Neural crest cell (in vitro differentiated cells): ENCODE results near the gene PCBP3. TPM values are rescaled to one million over a fixed set of nuclear protein-coding genes. Genes with fewer than 3 reads are reported as not detected.

ENCODE experiments used
- DNase-seq: peaks from one replicate; pipeline ENCODE4 v3.0.0; 2021; ENCODE audit warnings: low read depth, mixed read lengths, low spot score
- H3K27ac Mint-ChIP-seq: one replicate; pipeline ENCODE4 v1.8.0; 2021; ENCODE audit warnings: mild to moderate bottlenecking, mixed read lengths; ENCODE audit not compliant: unreplicated experiment
- H3K27me3 Mint-ChIP-seq: 2 replicates; pipeline ENCODE4 v1.8.0; 2021; ENCODE audit warnings: low read depth, mild to moderate bottlenecking, mixed read lengths
- H3K36me3 Mint-ChIP-seq: 2 replicates; pipeline ENCODE4 v1.8.0; 2021; ENCODE audit warnings: low read depth, mild to moderate bottlenecking, mixed read lengths
- H3K4me1 Mint-ChIP-seq: 2 replicates; pipeline ENCODE4 v1.8.0; 2021; ENCODE audit warnings: mixed read lengths
- H3K4me3 Mint-ChIP-seq: one replicate; pipeline ENCODE4 v1.8.0; 2021; ENCODE audit warnings: mild to moderate bottlenecking, mixed read lengths
- H3K9me3 Mint-ChIP-seq: 2 replicates; pipeline ENCODE4 v1.8.0; 2021; ENCODE audit warnings: mixed read lengths
- CTCF ChIP-seq: fragments of 200-600 bp; sonication (generic); conservative IDR thresholded peaks from 2 replicates; pipeline ENCODE4 v1.5.0; 2021; ENCODE audit warnings: antibody characterized with exemption, mild to moderate bottlenecking
- total RNA-seq: library from RNA; stranded (reverse); gene quantifications from 2 replicates; pipeline ENCODE4 v1.2.1, GENCODE V29; 2021

Gene PCBP3
- total RNA-seq, 1 donor from 2014 or later: 5.1 TPM

DNA sequence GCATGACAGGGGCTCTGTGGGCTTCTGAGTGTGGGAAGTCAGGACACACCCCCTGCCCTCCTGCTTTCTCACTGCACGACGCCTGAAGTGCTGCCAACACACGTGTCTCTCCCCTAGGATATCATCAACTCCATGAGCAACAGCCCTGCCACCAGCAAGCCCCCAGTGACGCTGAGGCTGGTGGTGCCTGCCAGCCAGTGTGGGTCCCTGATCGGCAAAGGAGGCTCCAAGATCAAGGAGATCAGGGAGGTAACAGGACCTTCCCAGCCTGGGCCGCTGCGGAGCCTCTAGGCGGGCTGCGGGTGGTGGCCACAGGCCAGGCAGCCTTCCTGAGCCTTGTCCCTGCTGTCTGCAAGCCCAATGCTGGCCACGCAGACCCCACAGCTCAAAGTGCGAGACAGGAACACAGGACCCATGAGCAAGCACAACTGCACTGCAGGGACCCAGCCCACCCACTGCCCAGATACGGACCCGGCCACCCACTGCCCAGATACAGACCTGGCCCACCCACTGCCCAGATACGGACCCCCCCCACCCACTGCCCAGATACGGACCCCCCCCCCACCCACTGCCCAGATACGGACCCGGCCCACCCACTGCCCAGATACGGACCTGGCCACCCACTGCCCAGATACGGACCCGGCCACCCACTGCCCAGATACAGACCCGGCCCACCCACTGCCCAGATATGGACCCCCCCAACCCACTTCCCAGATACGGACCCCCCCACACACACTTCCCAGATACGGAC lies 265.9 kb downstream of the PCBP3 start:
- Mint-ChIP-seq H3K27ac (no peak overlapping the region), H3K27me3 (no peaks in the 10 kb centered on the region), H3K9me3 (no peaks in the 10 kb centered on the region), H3K4me3 (no peak overlapping the region), H3K4me1 (no peaks in the 10 kb centered on the region), H3K36me3 (no peaks in the 10 kb centered on the region)
- TF ChIP-seq CTCF: no peak
- DNase-seq: no peak

DNA sequence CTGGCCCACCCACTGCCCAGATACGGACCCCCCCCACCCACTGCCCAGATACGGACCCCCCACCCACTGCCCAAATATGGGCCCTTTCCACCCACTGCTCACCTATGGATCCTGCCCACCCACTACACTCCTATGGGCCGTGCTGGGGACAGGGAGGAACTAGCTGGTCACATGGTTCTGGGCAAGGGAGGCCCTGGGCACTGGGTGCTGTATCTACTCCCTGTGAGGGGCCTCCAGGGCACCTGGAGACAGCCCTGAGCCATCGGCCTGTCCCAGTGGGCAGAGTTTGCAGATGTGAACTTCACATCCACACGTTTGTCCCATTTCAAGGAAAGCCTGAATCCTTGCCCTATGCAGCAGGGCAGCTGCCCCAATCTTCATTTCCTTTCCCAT lies 266.6 kb downstream of the PCBP3 start:
- TF ChIP-seq CTCF: no peak
- H3K27ac Mint-ChIP-seq: peak overlapping the region; percentile 24

GRCh38 chr21:45910548-45911221 lies 267.2 kb downstream of the PCBP3 start:
- DNase-seq: no peak
- Mint-ChIP-seq H3K27me3 (no peaks in the 10 kb centered on the region), H3K36me3 (no peaks in the 10 kb centered on the region), H3K27ac (peak overlapping the region; percentile 24), H3K4me1 (no peaks in the 10 kb centered on the region), H3K9me3 (no peaks in the 10 kb centered on the region), H3K4me3 (no peak overlapping the region)
- TF ChIP-seq CTCF: no peak

More for the DNA sequence above, 266.6 kb downstream of the PCBP3 start:
- Mint-ChIP-seq H3K9me3 (no peaks in the 10 kb centered on the region), H3K36me3 (no peaks in the 10 kb centered on the region), H3K4me3 (no peak overlapping the region), H3K4me1 (no peaks in the 10 kb centered on the region), H3K27me3 (no peaks in the 10 kb centered on the region)
- no peak for DNase-seq

GRCh38 chr21:45911806-45912325 lies 268.3 kb downstream of the PCBP3 start:
- H3K9me3 Mint-ChIP-seq: no peaks in the 10 kb centered on the region
- no peak for DNase-seq
- no peaks in the 10 kb centered on the region for H3K36me3 Mint-ChIP-seq
- no peak for TF ChIP-seq CTCF
- H3K4me3 Mint-ChIP-seq: no peak overlapping the region
- H3K27ac Mint-ChIP-seq: peak overlapping the region; percentile 62
- H3K4me1 Mint-ChIP-seq: no peaks in the 10 kb centered on the region
- H3K27me3 Mint-ChIP-seq: no peaks in the 10 kb centered on the region

DNA sequence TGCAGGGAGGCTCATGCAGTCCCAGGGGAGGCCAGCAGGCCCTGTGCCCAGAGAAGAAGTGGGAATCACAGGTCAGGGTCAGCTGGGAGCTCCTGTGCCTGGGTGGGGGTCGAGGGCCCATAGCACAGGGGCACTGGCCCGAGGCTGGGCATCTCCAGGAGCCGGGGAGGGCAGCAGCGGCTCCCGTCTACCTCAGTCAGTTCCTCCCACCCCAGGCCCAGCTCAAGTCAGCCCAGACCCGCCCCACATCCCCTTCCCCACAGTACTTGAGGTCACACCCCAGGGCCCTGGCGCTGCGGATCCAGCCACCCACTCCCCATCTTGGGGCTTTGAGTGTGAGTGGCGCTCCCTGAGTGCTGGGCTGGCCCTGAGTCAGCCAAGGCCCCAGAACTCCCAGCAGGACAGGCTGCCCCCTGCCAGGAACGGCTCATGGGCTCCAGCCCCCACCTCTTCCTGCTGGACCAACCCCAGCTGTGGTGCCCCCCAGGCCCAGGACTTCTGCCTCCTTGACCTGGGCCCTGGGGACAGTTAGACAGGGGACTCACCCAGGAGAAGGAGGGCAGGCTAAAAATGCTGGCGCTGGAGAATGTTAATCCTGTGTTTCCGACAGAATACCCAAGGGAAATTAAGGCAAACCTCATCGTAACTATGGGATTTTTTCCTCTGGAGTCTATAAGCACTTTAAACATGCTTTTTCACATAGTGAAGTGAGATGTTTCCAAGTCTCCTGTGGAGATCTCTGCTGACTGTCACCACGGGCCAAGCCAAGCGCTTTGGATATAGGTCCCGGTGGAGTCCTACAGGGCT lies 269.3 kb downstream of the PCBP3 start:
- no peaks in the 10 kb centered on the region for H3K9me3 Mint-ChIP-seq
- DNase-seq: no peak
- no peaks in the 10 kb centered on the region for H3K27me3 Mint-ChIP-seq
- no peak overlapping the region for H3K4me3 Mint-ChIP-seq
- H3K4me1 Mint-ChIP-seq: no peaks in the 10 kb centered on the region
- H3K27ac Mint-ChIP-seq: no peak overlapping the region
- no peaks in the 10 kb centered on the region for H3K36me3 Mint-ChIP-seq
- TF ChIP-seq CTCF: no peak
